KMS-11 (cell line): Measurements from ENCODE around the gene NAT10.
"Not testable (repeated sequence)": the region's sequence is repeated elsewhere in the genome, so short reads cannot be mapped to it uniquely, and the experiment has no call there.

ENCODE experiments used
- H2AFZ ChIP-seq: fragments of 200-600 bp; sonication (generic); 2 replicates; pipeline ENCODE4 v1.6.1; 2016; ENCODE audit warnings: antibody characterized with exemption, mixed run types, low read depth
- H3K27ac ChIP-seq: fragments of 200-600 bp; sonication (generic); 2 replicates; pipeline ENCODE4 v1.6.1; 2016; ENCODE audit warnings: mild to moderate bottlenecking, mixed run types
- H3K27me3 ChIP-seq: fragments of 200-600 bp; sonication (generic); 2 replicates; pipeline ENCODE4 v1.6.1; 2017; ENCODE audit warnings: mild to moderate bottlenecking, low read depth, mixed run types, moderate library complexity; ENCODE audit not compliant: insufficient read depth
- H3K36me3 ChIP-seq: fragments of 200-600 bp; sonication (generic); 2 replicates; pipeline ENCODE4 v1.6.1; 2017; ENCODE audit warnings: mild to moderate bottlenecking, mixed run types; ENCODE audit not compliant: insufficient read depth
- H3K4me1 ChIP-seq: fragments of 200-600 bp; sonication (generic); 2 replicates; pipeline ENCODE4 v1.6.1; 2016; ENCODE audit warnings: mild to moderate bottlenecking, low read depth, mixed run types; ENCODE audit not compliant: poor library complexity, severe bottlenecking
- H3K4me2 ChIP-seq: fragments of 200-600 bp; sonication (generic); 2 replicates; pipeline ENCODE4 v1.7.0; 2016; ENCODE audit warnings: mild to moderate bottlenecking, mixed run types
- H3K4me3 ChIP-seq: fragments of 200-600 bp; sonication (generic); IDR thresholded peaks from 2 replicates; pipeline ENCODE4 v1.6.1; 2017; ENCODE audit warnings: low read depth, low read length, mixed read lengths; ENCODE audit not compliant: insufficient read depth
- H3K79me2 ChIP-seq: fragments of 200-600 bp; sonication (generic); 2 replicates; pipeline ENCODE4 v1.6.1; 2016; ENCODE audit warnings: low read depth, mixed run types; ENCODE audit not compliant: insufficient read depth
- H3K9ac ChIP-seq: fragments of 200-600 bp; sonication (generic); 2 replicates; pipeline ENCODE4 v1.6.1; 2016; ENCODE audit warnings: mild to moderate bottlenecking, mixed run types
- H4K20me1 ChIP-seq: fragments of 200-600 bp; sonication (generic); 2 replicates; pipeline ENCODE4 v1.6.1; 2016; ENCODE audit warnings: mild to moderate bottlenecking, mixed run types; ENCODE audit not compliant: insufficient read depth
- CTCF ChIP-seq: fragments of 200-600 bp; sonication (generic); conservative IDR thresholded peaks from 2 replicates; pipeline ENCODE4 v1.6.1; 2017; ENCODE audit warnings: low read depth, mild to moderate bottlenecking, antibody characterized with exemption, low read length, moderate library complexity, mixed read lengths

NAT10 gene

GRCh38 chr11:34065505-34066203, 39.8 kb upstream of the NAT10 start:
- Histone ChIP-seq H3K27me3 (no peaks in the 10 kb centered on the region), H3K79me2 (peaks cover 100% of the 10 kb centered on the region), H3K4me1 (peaks cover 52% of the 10 kb centered on the region), H3K27ac (no peak overlapping the region), H2AFZ (no peak overlapping the region), H3K4me3 (no peak overlapping the region), H3K9ac (no peak overlapping the region), H3K36me3 (peaks cover 10% of the 10 kb centered on the region; the same call in 1 of the 2 replicates), H4K20me1 (peaks cover 90% of the 10 kb centered on the region), H3K4me2 (no peak overlapping the region)
- no peak for TF ChIP-seq CTCF

GRCh38 chr11:34066766-34067165, 38.7 kb upstream of the NAT10 start:
- H3K9ac ChIP-seq, H3K4me2 ChIP-seq, H2AFZ ChIP-seq, H3K27me3 ChIP-seq, H3K27ac ChIP-seq, H3K4me3 ChIP-seq, H3K36me3 ChIP-seq: not testable (repeated sequence)
- H4K20me1 ChIP-seq, result peaks cover 85% of the 10 kb centered on the region
- peaks cover 100% of the 10 kb centered on the region for H3K79me2 ChIP-seq
- peaks cover 52% of the 10 kb centered on the region for H3K4me1 ChIP-seq

GRCh38 chr11:34067383-34068065, 37.9 kb upstream of the NAT10 start:
- H3K4me3 ChIP-seq, result no peak overlapping the region
- no peak overlapping the region for H3K27ac ChIP-seq
- peaks cover 80% of the 10 kb centered on the region for H4K20me1 ChIP-seq
- peaks cover 52% of the 10 kb centered on the region for H3K4me1 ChIP-seq
- TF ChIP-seq CTCF, result no peak
- no peaks in the 10 kb centered on the region for H3K27me3 ChIP-seq
- no peak overlapping the region for H3K9ac ChIP-seq
- no peak overlapping the region for H2AFZ ChIP-seq
- H3K36me3 ChIP-seq, result peaks cover 13% of the 10 kb centered on the region; the same call in 1 of the 2 replicates
- peaks cover 100% of the 10 kb centered on the region for H3K79me2 ChIP-seq
- H3K4me2 ChIP-seq, result no peak overlapping the region

GRCh38 chr11:34068111-34068510, 37.3 kb upstream of the NAT10 start:
- peaks cover 12% of the 10 kb centered on the region; the same call in 1 of the 2 replicates for H3K36me3 ChIP-seq

GRCh38 chr11:34071306-34071705, 34.1 kb upstream of the NAT10 start:
- not testable (repeated sequence) for H3K9ac ChIP-seq, H3K4me3 ChIP-seq, H2AFZ ChIP-seq, H3K4me2 ChIP-seq, H3K27ac ChIP-seq, H3K27me3 ChIP-seq
- peaks cover 51% of the 10 kb centered on the region for H3K4me1 ChIP-seq
- peaks cover 50% of the 10 kb centered on the region for H4K20me1 ChIP-seq
- H3K36me3 ChIP-seq, result peaks cover 24% of the 10 kb centered on the region
- H3K79me2 ChIP-seq, result peaks cover 95% of the 10 kb centered on the region

More at GRCh38 chr11:34068111-34068510, 37.3 kb upstream of the NAT10 start:
- TF ChIP-seq CTCF, result no peak
- Histone ChIP-seq H3K27me3 (no peaks in the 10 kb centered on the region), H3K4me3 (no peak overlapping the region), H3K27ac (no peak overlapping the region), H3K4me1 (peaks cover 46% of the 10 kb centered on the region), H3K9ac (no peak overlapping the region), H2AFZ (no peak overlapping the region), H3K4me2 (no peak overlapping the region), H4K20me1 (peaks cover 74% of the 10 kb centered on the region), H3K79me2 (peaks cover 100% of the 10 kb centered on the region)
